DOHH2 (cell line): Measurements from ENCODE around the gene BRD7.

Experiments used
- CTCF ChIP-seq: fragments of 200-600 bp; sonication (generic); IDR thresholded peaks from one replicate; pipeline ENCODE4 v1.5.1; 2014; ENCODE audit warnings: antibody characterized with exemption, mild to moderate bottlenecking, low read depth, low read length; ENCODE audit not compliant: poor library complexity, severe bottlenecking
- EZH2phosphoT487 ChIP-seq: fragments of 200-600 bp; sonication (generic); IDR thresholded peaks from 2 replicates; pipeline ENCODE4 v1.6.1; 2017; ENCODE audit warnings: borderline replicate concordance, mild to moderate bottlenecking, antibody characterized with exemption, low read length, moderate library complexity, mixed read lengths

GRCh38 chr16:50314665-50315064 is 54.1 kb downstream of the BRD7 start:
- TF ChIP-seq CTCF = no peak
- no peak for TF ChIP-seq EZH2phosphoT487
